Type B pancreatic cell (in vitro differentiated cells): Measurements from ENCODE around the gene GNGT1. TPM values are rescaled to one million over a fixed set of nuclear protein-coding genes. Genes with fewer than 3 reads are reported as not detected.
"Not testable (repeated sequence)": the region's sequence is repeated elsewhere in the genome, so short reads cannot be mapped to it uniquely, and the experiment has no call there.

Experiments used
- DNase-seq: peaks from one replicate; pipeline ENCODE4 v3.0.0; 2021; ENCODE audit warnings: mixed read lengths; ENCODE audit not compliant: unreplicated experiment; ENCODE audit errors: extremely low spot score
- H3K27ac Mint-ChIP-seq: 2 replicates; pipeline ENCODE4 v1.8.0; 2021; ENCODE audit warnings: mild to moderate bottlenecking, mixed read lengths
- H3K27me3 Mint-ChIP-seq: 2 replicates; pipeline ENCODE4 v1.8.0; 2021; ENCODE audit warnings: mixed read lengths
- H3K36me3 Mint-ChIP-seq: 2 replicates; pipeline ENCODE4 v1.8.0; 2021; ENCODE audit warnings: mixed read lengths
- H3K4me1 Mint-ChIP-seq: one replicate; pipeline ENCODE4 v1.8.0; 2021; ENCODE audit warnings: mixed read lengths; ENCODE audit not compliant: unreplicated experiment
- H3K4me3 Mint-ChIP-seq: 2 replicates; pipeline ENCODE4 v1.8.0; 2021; ENCODE audit warnings: mild to moderate bottlenecking, mixed read lengths
- H3K9me3 Mint-ChIP-seq: 2 replicates; pipeline ENCODE4 v1.8.0; 2021; ENCODE audit warnings: mixed read lengths
- total RNA-seq: library from RNA; stranded (reverse); gene quantifications from 2 replicates; pipeline ENCODE4 v1.2.1, GENCODE V29; 2021; ENCODE audit warnings: low replicate concordance
- TF ChIP-seq, protein P1 (sequence below): fragments of 200-600 bp; sonication (generic); conservative IDR thresholded peaks from 2 replicates; pipeline ENCODE4 v1.5.0; 2021; ENCODE audit warnings: antibody characterized with exemption, mild to moderate bottlenecking

Gene GNGT1
- total RNA-seq, 1 donor from 2014 or later: not detected

DNA sequence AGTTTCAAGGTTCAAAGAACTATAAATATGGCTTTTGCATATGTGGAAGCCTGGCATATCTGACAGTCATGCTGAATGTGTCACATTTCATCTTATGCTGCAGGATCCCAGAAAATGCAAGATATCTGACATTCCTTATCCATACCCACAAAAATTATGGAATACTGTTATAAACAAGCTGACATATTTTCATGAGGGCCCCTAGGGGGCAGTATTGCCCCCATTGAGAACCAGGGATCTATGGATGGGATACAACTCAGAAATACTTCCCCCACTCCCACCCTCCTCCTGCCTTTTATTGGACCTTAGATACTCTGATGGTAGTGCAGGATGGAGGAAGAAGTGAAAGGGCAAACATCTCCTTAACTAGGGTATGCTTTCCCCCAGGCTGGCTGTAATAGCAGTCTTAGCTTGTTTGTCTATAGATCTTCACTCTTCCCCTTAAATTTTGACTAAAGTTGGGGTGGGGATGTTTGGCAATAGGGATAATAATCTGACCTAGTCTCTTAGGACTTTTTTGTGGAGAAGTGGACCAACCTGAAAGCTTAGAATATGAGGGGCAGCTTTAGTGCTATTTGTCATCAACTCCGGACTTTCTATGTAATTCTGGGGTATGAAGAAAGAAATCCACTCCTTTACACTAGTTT, 3.5 kb upstream of the GNGT1 start:
- H3K27ac Mint-ChIP-seq: no peak overlapping the region
- peaks cover under 1% of the 10 kb centered on the region for H3K27me3 Mint-ChIP-seq
- H3K9me3 Mint-ChIP-seq: no peaks in the 10 kb centered on the region

GRCh38 chr7:93910076-93910994, 4.0 kb downstream of the GNGT1 start:
- Mint-ChIP-seq H3K27me3 (peaks cover 8% of the 10 kb centered on the region), H3K4me3 (no peak overlapping the region), H3K36me3 (no peaks in the 10 kb centered on the region), H3K27ac (no peak overlapping the region), H3K9me3 (no peaks in the 10 kb centered on the region), H3K4me1 (peaks cover 14% of the 10 kb centered on the region)
- TF ChIP-seq, protein P1, sequence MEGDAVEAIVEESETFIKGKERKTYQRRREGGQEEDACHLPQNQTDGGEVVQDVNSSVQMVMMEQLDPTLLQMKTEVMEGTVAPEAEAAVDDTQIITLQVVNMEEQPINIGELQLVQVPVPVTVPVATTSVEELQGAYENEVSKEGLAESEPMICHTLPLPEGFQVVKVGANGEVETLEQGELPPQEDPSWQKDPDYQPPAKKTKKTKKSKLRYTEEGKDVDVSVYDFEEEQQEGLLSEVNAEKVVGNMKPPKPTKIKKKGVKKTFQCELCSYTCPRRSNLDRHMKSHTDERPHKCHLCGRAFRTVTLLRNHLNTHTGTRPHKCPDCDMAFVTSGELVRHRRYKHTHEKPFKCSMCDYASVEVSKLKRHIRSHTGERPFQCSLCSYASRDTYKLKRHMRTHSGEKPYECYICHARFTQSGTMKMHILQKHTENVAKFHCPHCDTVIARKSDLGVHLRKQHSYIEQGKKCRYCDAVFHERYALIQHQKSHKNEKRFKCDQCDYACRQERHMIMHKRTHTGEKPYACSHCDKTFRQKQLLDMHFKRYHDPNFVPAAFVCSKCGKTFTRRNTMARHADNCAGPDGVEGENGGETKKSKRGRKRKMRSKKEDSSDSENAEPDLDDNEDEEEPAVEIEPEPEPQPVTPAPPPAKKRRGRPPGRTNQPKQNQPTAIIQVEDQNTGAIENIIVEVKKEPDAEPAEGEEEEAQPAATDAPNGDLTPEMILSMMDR: no peak
- DNase-seq: no peak

More for the DNA sequence above, 3.5 kb upstream of the GNGT1 start:
- TF ChIP-seq, protein P1: peak; percentile 85
- Mint-ChIP-seq H3K4me1 (no peaks in the 10 kb centered on the region), H3K36me3 (no peaks in the 10 kb centered on the region), H3K4me3 (no peak overlapping the region)
- no peak for DNase-seq

DNA sequence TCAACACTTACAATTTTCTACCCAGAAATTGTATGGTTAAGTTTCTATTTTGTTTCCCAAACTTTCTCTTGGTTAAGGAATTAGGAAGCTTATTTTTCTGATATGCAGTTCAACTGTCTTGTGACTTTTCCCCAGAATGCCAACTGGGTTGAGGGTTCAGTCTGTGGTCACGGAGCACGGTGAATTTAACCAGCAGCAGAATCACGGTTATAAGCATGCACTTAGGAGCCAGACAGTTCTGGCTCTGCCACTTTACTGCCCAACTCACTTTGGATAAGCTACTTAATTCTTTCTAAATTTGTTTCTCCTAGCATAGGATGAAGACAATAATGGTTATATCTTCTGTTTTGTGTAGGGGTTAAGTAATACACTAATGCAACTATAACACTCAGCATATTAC, 4.9 kb downstream of the GNGT1 start:
- H3K27ac Mint-ChIP-seq, H3K4me3 Mint-ChIP-seq, H3K9me3 Mint-ChIP-seq, H3K36me3 Mint-ChIP-seq, H3K27me3 Mint-ChIP-seq, DNase-seq: not testable (repeated sequence)
- H3K4me1 Mint-ChIP-seq: peaks cover 14% of the 10 kb centered on the region

GRCh38 chr7:93911661-93912060, 5.3 kb downstream of the GNGT1 start:
- not testable (repeated sequence) for H3K27ac Mint-ChIP-seq, H3K36me3 Mint-ChIP-seq, DNase-seq, H3K9me3 Mint-ChIP-seq, H3K4me3 Mint-ChIP-seq, H3K27me3 Mint-ChIP-seq
- H3K4me1 Mint-ChIP-seq: peaks cover 14% of the 10 kb centered on the region

DNA sequence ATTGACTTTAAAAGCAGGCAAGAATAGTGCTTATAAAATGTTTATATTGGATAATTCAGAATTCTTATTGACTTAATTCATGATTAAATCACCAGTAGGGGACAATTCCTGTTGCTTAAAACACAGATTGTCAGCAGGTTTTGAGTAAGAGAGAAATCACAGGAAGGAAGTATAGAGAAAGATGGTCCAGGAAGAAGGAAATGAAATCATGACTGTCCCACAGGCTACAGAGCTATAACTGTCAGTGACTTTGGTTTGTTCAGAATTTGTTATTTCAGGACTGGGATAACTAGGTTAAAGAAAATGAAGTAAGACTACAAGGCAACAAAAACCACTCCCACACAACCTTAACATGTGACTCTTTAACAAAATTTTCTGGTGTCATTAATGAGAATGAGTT, 6.8 kb downstream of the GNGT1 start:
- H3K27ac Mint-ChIP-seq: no peak overlapping the region
- peaks cover 14% of the 10 kb centered on the region for H3K4me1 Mint-ChIP-seq
- H3K36me3 Mint-ChIP-seq: no peaks in the 10 kb centered on the region
- TF ChIP-seq, protein P1: no peak
- H3K27me3 Mint-ChIP-seq: peaks cover 8% of the 10 kb centered on the region
- H3K4me3 Mint-ChIP-seq: no peak overlapping the region
- DNase-seq: no peak
- H3K9me3 Mint-ChIP-seq: no peaks in the 10 kb centered on the region

- peaks cover 14% of the 10 kb centered on the region for H3K4me1 Mint-ChIP-seq
- TF ChIP-seq, protein P1: no peak
- H3K36me3 Mint-ChIP-seq: no peaks in the 10 kb centered on the region
- no peak overlapping the region for H3K4me3 Mint-ChIP-seq
- H3K27ac Mint-ChIP-seq: peak overlapping the region; percentile 30
- peaks cover 7% of the 10 kb centered on the region for H3K27me3 Mint-ChIP-seq
- DNase-seq: no peak
- H3K9me3 Mint-ChIP-seq: no peaks in the 10 kb centered on the region
Measured at GRCh38 chr7:93914581-93915066, 8.3 kb downstream of the GNGT1 start.

- H3K4me1 Mint-ChIP-seq: peaks cover 15% of the 10 kb centered on the region
- H3K4me3 Mint-ChIP-seq, H3K9me3 Mint-ChIP-seq, H3K36me3 Mint-ChIP-seq, DNase-seq, H3K27me3 Mint-ChIP-seq, H3K27ac Mint-ChIP-seq: not testable (repeated sequence)
Measured at GRCh38 chr7:93915206-93915842, 9.0 kb downstream of the GNGT1 start.

- not testable (repeated sequence) for H3K36me3 Mint-ChIP-seq
- H3K4me1 Mint-ChIP-seq: peaks cover 17% of the 10 kb centered on the region
Measured at GRCh38 chr7:93915888-93916287, 9.5 kb downstream of the GNGT1 start.

DNA sequence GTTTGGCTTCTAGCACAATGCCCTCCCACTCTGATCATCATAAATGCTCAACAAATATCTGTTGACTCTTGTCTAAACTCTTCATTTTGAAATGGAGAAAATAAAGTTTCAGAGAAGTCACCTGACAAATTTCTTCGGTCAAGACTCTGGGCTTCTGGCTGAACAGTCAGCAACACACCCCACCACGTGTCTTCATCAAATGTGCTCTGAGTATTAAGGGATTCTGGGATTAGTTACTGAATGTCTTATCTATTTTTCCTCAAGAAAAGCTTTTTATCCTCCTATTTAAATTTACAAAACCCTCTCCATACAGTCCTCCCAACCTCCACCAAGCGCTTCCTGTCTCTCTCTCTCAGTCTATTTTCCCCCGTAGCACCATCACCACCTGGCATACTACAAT, 9.9 kb downstream of the GNGT1 start:
- H3K4me1 Mint-ChIP-seq: peaks cover 19% of the 10 kb centered on the region
- not testable (repeated sequence) for H3K27ac Mint-ChIP-seq, H3K36me3 Mint-ChIP-seq, H3K4me3 Mint-ChIP-seq, H3K9me3 Mint-ChIP-seq, DNase-seq
- peaks cover 17% of the 10 kb centered on the region for H3K27me3 Mint-ChIP-seq

More at GRCh38 chr7:93915888-93916287, 9.5 kb downstream of the GNGT1 start:
- not testable (repeated sequence) for H3K4me3 Mint-ChIP-seq, H3K9me3 Mint-ChIP-seq, DNase-seq, H3K27ac Mint-ChIP-seq
- H3K27me3 Mint-ChIP-seq: peaks cover 13% of the 10 kb centered on the region
